ENCODE measurements around the gene TBC1D2B.
A peak's percentile ranks its signal among the peaks of the same experiment; 100 is the strongest.

The TBC1D2B gene

DNA sequence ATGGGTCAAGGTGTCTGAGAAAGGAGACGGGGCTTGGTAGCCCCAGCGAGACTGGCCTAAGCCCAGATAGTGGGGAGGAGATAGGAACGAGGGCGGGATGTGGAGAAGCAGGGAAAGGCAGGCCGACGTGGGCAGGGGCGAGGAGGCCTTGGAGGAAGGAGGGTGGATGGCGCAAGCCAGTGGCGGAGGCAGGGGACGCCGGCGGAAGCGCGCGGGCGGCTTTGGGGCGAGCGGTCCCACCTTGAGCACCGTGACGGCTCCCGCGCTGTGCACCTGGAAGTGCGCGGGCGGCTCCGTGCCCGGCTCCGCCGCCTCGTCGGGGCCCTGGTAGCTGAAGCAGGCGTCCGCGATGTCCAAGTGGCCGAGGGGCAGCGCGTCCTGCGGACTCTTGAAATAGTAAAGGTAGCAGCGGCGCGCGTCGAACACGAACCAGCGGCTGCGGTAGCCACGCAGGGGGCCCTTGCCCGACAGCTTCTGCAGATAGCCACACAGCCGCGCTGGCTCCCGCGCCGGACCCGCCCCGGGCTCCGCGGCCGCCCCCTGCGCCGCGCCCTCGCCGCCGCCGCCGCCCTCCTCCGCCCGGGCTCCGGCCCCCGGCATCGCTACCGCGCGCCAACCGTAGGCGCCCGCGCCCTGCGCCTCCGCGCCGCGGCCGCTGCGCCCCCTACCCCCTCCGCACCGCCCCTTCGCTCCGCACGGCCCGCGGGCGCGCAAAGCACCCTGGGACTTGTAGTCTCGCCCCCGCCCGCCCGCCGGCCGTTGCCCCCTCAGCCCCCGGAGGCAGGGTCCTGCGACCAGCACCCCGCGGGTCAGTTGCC, at the start of gene TBC1D2B:
Gene TBC1D2B, minus strand, starts transcription at position 659 of the 818 bp plus-strand sequence. Its CDS starts 59 bp downstream, at position 600.
- no peak for DNase-seq

DNA sequence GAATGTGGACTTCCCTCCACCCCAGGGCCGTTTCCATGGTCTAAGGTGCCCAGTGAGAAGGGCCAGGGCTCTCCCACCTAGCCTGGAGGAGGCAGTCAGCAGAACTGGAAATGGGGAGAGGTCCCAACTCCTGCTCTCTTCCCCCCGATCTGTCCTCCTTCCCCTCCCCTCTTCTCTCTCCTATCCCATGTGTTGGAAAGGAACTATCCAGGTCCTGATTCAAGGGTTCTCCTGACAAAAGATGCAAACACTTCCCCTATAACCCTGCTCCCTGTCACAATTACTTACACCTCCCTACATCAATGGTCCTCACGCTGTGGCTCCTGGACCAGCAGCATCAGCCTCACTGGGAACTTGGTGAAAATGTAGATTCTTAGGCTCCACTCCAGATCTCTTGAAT, 47.8 kb upstream of the TBC1D2B start:
- DNase-seq: no peak

GRCh38 chr15:78120523-78120922, 43.0 kb upstream of the TBC1D2B start:
- DNase-seq: no peak

GRCh38 chr15:78112551-78112950, 35.0 kb upstream of the TBC1D2B start:
- no peak for DNase-seq

DNA sequence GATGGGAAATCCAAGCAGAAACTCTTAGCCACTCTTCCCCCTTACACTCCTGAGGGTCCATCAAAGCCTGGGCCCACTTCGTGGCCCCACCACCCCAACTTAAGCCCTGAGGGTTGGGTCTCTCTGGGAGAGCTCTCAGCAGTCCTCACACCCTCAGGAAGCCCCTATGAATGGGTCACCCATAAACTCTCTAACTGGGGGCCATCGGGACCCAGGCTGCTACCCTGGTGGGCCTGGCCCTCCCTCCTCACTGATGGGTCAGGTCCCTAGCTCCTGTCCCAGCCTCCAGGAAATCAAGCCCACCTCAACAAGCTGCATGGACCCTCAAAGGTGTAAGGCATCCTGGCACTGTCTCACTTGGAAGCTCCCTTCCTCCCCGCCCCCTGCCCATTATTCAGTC, 34.3 kb upstream of the TBC1D2B start:
- DNase-seq: no peak

DNA sequence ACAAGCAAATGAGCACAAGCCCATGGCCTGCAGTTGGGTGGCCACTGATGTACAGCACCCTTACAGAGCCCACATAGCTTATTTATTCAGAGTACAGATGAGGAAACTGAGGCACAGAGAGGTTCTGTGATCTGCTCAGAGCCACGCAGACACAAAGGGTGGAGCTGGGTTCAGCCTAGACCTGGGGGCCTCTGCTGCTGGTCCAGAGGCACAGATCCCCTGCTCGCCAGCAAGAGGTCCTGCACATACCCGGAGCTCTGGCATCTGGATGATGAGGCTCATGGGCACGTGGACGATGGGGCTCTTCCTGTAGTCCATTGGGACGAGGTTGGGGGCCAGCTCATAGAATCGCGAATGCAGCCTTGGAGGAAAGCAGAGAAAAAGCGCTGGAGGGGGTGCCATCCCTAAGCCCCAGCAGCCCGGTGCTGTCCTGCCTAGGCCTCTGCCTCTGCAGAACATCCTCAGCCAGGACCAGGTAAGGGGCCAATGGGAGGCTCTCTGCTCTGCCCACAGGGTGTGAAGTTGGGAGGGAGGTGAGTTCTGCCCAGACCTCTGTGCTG, 33.5 kb upstream of the TBC1D2B start:
- no peak for DNase-seq

DNA sequence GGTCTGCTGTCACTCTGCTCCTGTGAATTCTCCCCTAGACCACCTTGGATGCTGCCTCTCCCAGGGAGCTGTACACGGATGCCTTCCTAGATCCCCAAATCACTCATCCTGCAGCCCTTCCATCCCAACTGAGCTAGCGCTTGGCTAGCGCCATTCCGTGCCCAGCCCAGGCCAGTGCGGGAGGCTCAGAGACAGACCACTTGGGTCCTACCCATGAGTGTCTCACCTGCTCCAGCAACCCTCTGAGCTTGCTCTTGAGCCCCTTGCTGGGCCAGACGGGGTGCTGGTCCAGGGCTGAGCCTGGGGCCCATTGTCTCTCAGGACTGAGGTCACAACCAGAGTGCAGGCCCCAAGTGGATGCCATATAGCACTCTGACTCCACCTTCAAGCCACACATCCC, 32.6 kb upstream of the TBC1D2B start:
- no peak for DNase-seq

DNA sequence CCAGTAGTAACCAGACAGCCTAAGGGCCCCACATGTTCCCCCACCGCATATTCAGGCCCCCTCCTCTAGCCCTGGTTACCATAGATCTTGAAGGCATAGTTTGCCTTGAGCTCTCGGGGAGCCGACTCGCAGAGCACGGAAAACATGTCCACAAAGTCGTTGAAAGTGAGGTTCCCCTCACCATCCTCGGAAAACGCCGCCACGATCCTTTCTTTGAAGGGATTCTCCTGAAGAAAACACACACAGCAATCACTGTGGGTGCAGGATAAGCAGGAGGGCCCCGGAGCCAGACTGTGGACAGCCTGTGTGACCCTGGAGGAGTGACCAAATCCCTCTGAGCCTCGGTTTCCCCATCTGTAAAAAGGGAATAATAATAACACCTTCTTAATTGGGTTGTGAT, 31.6 kb upstream of the TBC1D2B start:
- no peak for DNase-seq

- DNase-seq: peak; percentile 34
Observed at GRCh38 chr15:78108300-78109084, 31.0 kb upstream of the TBC1D2B start.

DNA sequence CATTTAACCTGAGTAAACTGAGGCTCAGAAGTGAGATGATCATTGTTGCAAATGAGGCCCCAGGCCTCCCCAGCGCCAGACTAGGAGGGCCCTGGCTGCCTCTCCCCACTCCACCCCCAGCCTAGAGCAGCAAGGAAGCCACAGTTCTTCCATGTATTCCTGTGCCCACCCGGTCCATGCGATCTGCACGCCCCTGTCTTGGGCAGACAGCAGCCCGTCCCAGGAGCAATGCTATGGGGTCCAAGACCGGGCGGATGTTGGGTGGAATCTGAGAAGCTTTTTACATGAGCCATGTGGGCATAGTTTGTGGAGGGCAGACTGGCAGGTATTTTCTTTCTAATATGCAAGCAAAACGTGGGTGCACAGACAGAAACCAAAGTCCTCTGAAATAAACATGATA, 30.0 kb upstream of the TBC1D2B start:
- no peak for DNase-seq

GRCh38 chr15:78105476-78106241, 28.1 kb upstream of the TBC1D2B start:
- no peak for DNase-seq

DNA sequence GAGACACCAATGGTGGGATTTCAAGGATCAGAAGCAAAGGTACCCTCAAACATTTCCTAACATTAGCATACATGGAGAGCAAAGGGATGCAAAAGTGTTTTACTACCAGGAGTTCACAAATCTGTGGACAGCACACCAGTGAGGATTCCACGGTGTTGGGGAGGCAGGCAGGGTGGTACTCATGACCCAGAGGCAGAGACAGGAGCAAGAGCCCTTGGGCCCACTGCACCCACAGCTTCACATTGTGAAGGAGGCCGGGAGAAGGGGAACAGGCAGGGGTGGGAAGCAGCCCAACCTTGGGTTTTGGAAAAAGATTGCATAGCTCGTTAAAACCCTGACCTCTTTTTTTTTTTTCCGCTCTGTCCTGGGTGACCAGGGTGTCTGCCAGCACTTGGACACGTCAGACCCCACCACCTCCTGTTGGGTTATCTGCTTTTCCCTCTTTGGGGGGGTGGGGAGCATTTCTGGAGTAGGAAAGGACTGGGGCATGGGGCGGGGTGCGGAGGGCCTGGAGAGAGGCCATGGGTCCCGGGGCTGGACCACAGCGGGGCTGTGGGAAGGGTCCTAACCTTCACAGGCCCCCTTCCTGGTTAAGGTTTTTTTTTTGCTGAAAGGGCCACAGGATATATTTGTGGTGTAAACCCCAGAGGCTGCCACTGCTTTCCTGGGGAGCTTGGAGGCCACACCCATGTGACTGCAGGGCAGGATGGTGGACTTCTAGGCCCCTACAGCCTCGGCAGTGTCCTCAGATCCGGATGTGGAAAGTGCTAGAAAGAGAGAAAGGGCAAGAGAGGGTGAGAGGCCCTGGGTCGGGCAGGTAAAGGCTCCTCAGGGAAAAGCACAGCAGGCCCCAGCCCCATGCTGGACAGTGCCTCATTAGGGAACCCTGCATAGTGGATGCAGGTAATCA, 27.3 kb upstream of the TBC1D2B start:
- DNase-seq: no peak

DNA sequence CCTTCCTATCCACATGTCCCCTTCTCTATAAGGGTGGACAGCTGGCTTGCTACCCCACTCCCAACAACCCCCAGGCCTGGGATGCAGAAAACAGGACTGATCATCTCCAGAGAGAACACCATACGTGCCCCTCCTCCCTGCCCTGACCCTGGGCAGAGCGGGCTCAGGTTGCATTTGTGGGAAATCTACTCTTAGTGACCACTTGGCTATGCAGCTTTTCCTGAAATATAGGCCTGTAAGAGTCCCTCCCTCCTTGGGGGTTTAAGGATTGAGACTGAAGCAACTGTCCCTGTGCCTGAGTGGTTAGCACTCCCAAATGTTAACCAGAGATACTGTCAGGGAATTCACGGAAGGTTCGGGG, 26.6 kb upstream of the TBC1D2B start:
- DNase-seq: no peak

DNA sequence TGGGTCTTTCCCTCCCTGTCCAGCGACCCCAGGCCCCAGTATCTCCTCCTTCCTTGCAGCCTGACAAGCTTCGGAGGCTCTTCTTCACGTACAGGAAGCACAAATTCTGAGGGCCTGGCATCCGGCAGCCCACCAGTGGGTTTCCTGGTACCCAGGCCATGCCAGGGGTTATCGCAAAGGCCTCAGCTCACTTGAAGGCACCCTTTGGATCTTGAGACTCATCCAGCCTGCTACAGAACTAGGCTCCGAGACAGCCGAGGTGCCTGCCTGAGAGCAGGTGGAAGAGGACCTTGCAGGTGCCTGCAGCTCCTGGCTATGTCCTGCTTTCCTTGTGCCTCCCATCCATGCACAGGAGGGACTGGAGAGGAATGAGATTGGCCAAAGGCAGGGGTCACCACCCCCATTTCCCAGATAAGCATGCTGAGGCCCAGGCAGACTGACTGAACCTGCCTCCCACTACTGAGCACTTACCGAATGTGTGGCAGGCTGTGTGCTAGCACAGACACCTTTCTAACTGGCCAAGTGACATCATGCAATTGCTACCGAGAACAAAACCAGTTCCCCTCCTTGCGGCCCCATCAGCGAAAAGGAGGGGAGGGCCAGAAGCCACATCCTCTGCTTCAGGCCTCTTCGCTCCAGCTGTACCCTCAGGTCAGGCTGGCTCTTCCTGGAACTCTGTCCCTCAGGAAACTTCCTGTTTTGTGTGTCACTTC, 26.1 kb upstream of the TBC1D2B start:
- no peak for DNase-seq

GRCh38 chr15:78102741-78103140, 25.2 kb upstream of the TBC1D2B start:
- no peak for DNase-seq

DNA sequence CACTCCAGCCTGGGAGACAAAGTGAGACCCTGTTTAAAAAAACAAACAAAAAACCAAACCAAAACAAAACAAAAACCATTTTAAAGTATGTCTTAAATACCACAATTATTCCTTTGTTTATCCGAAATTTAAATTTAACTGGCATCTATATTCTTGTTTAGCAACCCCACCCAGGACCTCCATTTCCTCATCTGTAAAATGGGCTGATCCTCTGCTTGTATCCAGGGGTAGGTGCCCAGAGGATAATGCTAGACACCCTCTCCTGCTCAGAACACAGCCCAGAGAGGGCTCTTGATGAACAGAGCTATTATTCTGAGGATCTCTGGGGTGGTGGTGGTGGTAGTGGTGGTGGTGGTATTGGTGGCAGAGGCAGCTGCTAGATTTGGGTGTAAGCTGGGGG, 24.7 kb upstream of the TBC1D2B start:
- DNase-seq: no peak

- DNase-seq: no peak
Observed at GRCh38 chr15:78101423-78102105, 24.1 kb upstream of the TBC1D2B start.

- DNase-seq: no peak
Observed at GRCh38 chr15:78100886-78101285, 23.4 kb upstream of the TBC1D2B start.

DNA sequence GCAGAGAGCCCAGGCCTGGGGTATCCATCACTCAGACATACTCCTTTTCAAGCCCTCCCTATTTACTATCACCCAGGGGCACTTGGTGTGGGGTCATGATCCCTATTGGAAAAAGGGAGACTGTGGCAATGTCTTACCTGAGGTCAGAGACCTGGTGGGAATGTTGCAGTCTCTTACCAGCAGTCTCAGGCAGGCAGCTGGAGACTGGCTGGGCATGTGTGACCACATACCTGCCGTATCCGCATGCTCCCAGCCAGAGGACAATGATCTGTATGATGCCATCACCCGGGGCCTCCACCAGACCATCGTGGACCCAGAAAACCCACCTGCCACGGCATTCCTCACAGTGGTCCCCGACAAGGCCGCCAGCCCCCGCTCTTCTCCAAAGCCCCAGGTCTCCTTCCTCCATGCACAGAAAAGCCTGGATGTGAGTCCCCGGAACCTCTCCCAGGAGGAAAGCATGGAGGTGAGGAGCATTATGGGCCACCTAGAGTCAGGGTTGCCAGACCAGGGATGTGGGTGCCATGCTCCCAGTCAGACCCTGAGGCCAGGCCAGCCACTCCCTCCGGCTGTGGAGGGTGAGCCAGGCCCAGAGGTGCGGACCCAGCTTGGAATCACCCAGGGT, 20.7 kb upstream of the TBC1D2B start:
- DNase-seq: no peak

GRCh38 chr15:78097667-78098066, 20.2 kb upstream of the TBC1D2B start:
- DNase-seq: no peak

Data from SHP77 treated with DMSO at 0.1 percent for 48 hours (cell line).